Fibroblast of the aortic adventitia (primary cell): Measurements from ENCODE around the gene TBC1D2. TPM values are rescaled to one million over a fixed set of nuclear protein-coding genes. Genes with fewer than 3 reads are reported as not detected.
"Not testable (repeated sequence)": the region's sequence is repeated elsewhere in the genome, so short reads cannot be mapped to it uniquely, and the experiment has no call there.

Source experiments
- DNase-seq: peaks from one replicate; pipeline ENCODE4 v3.0.0-alpha.2; 2010; ENCODE audit warnings: low read depth
- H3K4me3 ChIP-seq: 2 replicates; pipeline ENCODE4 v1.5.1; 2011; ENCODE audit warnings: low read depth, mild to moderate bottlenecking, control low read depth, low read length, moderate library complexity
- CTCF ChIP-seq: IDR thresholded peaks from 2 replicates; pipeline ENCODE4 v1.5.1; 2011; ENCODE audit warnings: mild to moderate bottlenecking, low read length, control low read depth, inconsistent platforms; ENCODE audit not compliant: insufficient read depth
- total RNA-seq: library from RNA; depleted of rRNA; stranded (reverse); fragments of >200 nt; gene quantifications from 2 replicates; pipeline ENCODE4 v1.2.3, GENCODE V29; 2012; ENCODE audit warnings: low replicate concordance

Gene TBC1D2
- total RNA-seq, 1 donor = 20.7 TPM

DNA sequence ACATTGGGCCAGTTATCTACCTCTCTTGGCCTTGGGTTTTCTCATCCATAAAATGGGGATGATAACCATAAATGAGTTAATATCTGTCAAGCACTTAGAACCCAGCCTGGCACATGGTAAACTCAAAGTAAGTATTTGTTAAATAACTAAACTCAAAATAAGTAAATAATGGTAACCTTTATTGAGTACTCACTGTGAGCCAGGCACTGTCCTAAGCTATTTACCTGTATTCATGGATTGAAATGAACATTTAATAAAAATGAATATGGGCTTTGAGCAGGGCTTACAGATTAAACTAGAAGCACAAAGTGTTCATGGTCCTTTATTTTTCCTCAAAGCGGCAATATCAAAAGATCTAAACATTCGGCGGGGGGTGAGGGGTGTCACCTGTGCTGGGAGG is 79.7 kb downstream of the TBC1D2 start:
- no peak for TF ChIP-seq CTCF
- no peak for DNase-seq
- H3K4me3 ChIP-seq = no peak overlapping the region

DNA sequence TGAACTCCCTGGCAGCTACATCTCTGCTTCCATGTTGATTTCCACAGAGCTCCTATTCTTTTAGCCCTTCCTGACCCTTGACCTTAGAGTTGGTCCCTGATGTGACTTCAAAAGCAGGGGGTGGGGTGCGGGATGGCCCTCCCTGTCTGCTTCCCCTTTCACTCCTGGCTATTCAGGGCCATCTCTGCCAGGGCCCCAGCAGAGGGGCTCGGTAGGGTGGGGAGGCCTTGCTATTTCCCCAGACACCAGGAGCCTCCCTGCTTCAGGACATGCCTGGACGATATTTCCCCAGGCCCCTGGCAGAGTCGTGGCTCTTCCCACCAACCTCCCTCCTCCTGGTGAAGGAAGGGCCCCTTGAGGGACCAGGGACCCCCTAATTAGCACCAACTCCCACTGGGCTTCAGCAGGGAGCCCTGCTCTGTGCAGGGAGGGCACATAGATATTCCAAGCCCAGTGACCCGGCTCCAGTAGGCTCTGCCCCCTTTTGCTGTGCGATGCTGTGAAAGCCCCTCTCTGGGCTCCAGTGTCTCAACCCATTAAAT is 80.3 kb downstream of the TBC1D2 start:
- TF ChIP-seq CTCF = no peak
- H3K4me3 ChIP-seq = no peak overlapping the region
- DNase-seq = no peak

GRCh38 chr9:98174502-98174918 is 80.9 kb downstream of the TBC1D2 start:
- not testable (repeated sequence) for H3K4me3 ChIP-seq, DNase-seq

GRCh38 chr9:98173181-98173580 is 82.3 kb downstream of the TBC1D2 start:
- H3K4me3 ChIP-seq = no peak overlapping the region
- TF ChIP-seq CTCF = no peak
- DNase-seq = no peak

- no peak overlapping the region for H3K4me3 ChIP-seq
- no peak for TF ChIP-seq CTCF
- DNase-seq = peak; percentile 4
Measured at GRCh38 chr9:98172604-98173003, 82.8 kb downstream of the TBC1D2 start.

DNA sequence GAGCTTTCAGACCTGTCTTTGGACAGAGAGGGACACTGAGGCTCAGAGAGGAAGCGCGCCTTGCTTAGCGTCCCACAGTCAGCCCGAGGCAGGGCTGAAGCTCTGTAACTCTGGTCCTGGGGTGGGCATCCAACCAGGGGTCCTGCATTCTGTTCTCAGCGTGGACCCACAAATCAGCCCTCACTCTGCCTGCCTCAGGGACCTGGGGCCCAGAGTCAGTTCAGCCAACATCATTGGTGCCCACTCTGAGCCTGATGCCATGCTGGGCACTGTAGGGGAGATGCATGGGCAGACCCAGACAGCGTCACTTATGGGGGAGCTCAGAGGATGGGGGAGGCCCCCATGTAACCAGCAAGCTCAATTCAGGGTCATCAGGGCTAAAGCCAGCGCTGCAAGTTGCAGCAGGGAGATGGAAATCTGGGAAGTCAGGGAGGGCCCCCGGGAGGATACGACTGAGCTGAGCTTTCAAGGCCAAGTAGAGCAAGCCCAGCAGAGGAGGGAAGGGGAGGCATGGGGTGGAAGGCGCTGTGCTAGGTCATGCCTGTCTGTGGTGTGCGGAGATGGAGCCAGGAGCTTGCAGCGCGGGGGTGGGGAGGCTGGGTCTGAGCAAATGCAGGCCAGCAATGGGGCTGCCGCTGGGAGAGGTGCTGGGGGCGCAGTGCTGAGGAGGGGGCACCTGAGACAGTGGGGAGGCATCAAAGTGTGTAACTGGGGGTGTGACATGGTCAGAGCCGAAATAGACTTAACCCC is 84.1 kb downstream of the TBC1D2 start:
- H3K4me3 ChIP-seq = no peak overlapping the region
- no peak for TF ChIP-seq CTCF
- no peak for DNase-seq

DNA sequence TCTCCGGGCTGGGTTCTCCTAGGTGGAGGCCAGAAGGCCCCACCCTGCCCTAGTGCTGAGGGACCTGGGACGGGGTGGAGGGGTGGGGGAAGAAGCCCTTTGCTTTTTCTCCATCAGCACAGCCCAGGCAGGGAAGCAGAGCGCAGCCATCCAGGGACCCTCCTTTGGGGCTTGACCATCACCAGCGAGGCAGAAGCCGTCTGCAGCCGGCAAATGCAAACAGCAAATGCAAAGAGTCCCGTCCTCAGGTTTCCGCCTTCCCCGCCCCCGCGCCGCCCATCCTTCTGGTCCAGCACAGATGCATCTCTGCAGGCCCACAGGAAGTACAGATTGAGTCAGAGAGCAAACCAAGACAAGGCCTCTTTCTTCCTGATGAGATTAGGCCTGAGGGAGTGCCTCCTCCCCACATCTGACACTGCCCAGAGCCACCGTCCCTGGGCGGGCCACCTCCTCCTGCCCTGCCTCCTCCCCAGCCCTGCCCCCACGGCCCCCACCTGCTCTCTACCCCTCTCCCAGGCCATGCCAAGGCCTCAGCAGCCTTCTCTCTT is 86.4 kb downstream of the TBC1D2 start:
- TF ChIP-seq CTCF = no peak
- peak; percentile 28 for DNase-seq
- H3K4me3 ChIP-seq = no peak overlapping the region
